ENCODE data around the gene FZD1.

Gene FZD1

DNA sequence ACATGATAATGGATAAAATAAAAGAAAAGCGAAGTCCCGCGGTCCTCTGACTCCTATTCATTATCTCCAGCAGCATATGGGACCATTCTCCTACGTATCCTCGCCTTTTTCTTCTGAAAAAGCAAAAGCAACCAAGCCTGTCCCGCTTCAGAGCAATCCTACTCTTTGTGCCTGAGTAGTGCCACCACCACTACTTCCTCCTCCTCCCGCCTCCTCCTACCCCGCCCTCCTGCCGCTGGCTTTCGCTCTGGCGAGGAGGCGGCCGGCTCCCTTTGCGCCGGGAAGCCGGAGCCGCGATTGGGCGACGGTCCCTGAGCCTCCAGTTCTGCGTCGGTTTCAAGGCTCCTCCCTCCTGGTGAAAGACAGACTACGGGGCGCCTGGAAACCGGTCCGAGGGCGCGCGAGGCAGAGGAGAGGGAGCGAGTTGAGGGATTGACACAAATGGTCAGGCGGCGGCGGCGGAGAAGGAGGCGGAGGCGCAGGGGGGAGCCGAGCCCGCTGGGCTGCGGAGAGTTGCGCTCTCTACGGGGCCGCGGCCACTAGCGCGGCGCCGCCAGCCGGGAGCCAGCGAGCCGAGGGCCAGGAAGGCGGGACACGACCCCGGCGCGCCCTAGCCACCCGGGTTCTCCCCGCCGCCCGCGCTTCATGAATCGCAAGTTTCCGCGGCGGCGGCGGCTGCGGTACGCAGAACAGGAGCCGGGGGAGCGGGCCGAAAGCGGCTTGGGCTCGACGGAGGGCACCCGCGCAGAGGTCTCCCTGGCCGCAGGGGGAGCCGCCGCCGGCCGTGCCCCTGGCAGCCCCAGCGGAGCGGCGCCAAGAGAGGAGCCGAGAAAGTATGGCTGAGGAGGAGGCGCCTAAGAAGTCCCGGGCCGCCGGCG, at the start of gene FZD1:
Gene FZD1 (plus strand): TSS at position 388 of the 878 bp plus-strand sequence. CDS start 448 bp downstream, at position 836.
- peak; percentile 99 for DNase-seq

GRCh38 chr7:91226411-91226810, 37.8 kb upstream of the FZD1 start:
- DNase-seq: no peak

- no peak for DNase-seq
Observed at GRCh38 chr7:91228327-91228726, 35.9 kb upstream of the FZD1 start.

DNA sequence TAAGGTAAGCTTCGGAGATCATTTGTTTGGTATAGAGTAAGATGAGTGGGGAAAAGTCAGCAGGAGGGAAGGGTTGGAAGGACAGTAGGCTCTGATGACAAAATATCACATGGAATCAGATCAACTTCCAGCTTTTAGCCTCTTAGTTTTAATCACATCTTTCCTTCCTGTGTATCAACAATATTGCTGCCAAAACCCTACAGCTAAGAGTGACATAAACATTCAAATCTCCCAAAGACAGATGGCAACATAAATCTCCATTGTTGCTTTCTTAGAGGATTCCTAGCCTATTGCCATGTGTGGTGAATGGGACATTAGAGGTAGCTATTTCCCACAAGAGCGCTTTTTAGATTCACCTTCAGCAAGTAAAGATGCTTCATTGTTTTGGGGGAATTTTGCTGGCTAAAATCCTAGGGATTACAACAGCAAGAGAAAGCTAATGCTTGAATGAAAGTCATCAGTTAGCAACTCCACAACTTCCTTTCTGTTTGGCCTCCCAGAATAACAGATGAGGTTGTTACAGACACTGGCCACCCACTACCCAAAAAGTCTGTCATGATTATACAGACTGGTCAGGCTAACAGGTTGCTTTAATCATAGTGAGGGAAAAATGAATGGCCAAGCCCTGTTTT, 35.2 kb upstream of the FZD1 start:
- DNase-seq: no peak

GRCh38 chr7:91230100-91230499, 34.1 kb upstream of the FZD1 start:
- DNase-seq: no peak

DNA sequence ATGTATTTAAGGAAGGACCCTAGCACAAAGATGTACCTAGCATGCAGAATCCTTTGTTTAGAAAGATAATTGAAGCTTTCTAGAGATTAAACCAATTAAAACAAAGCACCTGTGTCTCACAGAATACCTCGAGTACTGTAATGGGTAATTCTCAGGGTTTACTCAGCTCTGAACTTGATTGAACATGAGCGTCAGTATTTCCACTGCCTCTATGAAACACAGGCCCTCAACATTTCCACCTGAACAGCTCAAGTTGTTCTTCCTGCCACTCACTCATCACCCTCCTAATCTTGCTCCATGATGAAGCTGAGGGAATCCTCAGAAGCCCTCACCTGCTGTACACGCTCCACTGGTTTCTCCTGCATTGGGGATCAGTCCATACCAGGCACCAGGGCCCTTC, 33.7 kb upstream of the FZD1 start:
- DNase-seq: no peak

DNA sequence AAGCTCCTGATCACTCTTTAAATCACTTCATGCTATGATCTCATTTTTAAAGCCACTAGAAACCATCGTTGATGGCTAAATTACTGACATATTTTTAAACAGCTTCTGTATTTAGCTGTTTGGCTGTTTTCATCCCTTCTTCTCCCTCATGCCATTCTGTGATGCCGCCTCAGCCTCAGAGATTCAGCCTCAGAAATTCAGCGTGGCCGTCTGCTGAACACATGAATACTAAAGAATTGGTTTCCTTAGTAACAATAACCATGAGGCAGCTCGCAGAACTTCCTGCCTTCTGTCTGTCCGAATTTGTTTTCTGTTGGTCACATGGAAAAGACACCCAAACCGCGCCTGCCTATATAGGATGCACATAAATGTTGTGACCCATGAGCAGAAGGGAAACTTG, 31.0 kb upstream of the FZD1 start:
- no peak for DNase-seq

- no peak for DNase-seq
Observed at GRCh38 chr7:91235211-91235832, 28.9 kb upstream of the FZD1 start.

DNA sequence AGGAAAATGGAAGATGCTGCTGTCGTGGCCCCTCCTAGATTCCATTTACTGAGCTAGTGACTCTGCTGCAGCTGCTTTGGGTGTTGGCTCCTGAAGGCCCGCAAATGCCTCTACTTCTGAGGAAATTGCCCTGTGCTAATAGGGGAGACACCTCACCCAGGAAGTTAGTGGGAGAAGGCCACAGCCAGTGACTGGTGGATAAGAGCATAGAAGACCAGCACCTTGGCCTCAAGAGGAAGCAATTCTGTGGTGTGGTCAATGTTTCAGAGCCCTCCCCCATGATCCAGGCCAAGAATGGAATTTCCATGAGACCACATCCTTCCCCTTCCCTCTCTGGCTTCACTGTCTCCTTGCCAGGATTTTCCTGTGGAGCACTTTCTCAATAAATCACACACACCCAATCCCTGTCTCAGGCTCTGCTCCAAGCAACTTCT, 25.0 kb upstream of the FZD1 start:
- DNase-seq: peak; percentile 71

DNA sequence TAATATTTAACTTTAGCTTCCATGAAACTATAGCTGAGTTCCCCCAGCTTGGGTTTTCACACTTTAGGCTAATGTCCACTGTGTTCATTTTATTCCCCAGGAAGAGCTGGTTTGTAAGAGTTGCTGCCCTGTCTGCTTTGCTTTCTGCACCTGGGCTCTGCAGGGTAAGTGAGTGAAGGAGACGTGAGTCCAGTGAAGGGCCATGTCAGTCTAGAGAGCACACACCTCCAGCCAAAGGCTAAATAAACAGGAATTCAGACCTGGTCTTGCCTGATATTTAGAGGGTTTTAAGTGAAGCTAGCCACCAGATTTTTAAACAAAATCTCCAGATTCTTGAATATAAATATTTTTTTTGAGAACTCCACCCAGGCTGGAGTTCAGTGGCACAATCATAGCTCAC, 24.5 kb upstream of the FZD1 start:
- DNase-seq: no peak

DNA sequence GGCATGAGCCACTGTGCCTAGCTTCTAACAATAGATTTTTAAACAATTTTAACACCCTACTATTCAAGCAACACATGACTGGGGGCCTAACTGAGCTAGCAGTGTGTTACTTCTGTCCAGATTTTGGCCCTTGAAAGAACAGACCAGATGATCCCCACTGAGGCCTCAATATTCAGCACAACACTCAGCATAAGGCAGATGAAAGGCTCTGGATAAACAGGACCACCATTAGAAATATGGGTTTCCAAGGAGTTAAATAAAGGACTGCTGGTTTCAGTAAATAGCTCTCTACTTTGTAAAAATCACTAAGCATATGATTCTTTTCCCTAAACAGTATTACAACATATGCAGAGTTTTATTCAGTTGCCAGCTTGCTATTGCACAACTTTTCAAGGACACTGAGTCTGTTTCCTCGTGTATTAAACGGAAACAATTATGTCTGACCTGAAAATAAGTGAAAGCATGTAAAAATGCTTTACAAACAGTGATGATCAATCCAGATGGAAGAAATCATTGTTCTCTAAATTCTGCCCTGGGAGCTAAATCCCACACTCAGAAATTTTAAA, 23.8 kb upstream of the FZD1 start:
- peak; percentile 28 for DNase-seq

DNA sequence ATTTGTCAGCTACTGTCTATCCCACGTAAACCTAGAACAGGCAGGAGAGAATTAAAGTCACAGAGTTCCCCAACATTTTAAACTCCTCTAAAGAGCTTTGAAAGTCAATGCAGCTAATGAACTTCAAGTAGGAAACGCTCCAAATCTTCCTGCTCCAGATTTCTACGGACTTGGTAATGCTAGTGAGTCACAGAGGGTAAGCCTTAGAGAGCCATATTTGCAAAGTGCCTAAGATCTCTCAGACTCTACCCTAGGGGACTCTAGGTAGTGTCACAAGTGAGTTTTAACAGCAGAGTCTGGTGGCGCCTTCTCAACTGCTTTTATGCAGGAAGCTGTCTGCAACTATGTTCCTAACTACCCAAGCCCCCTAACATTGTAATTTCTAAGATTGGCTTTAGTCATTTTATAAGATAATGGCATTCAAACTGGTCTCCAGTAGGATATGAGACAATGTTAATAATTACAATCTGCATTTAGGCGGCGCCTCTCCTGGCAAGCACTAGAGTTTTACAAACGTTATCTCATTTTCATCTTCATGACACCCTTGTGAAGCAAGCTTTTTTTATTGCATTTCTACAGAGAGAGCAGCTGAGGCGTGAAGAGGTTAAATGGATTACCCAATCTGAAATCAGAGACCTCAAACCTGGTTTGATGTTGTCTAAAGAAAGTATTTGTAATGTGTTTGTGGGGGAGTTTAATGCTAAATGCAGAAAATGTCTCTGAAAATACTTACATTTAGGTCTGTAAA, 22.0 kb upstream of the FZD1 start:
- no peak for DNase-seq

DNA sequence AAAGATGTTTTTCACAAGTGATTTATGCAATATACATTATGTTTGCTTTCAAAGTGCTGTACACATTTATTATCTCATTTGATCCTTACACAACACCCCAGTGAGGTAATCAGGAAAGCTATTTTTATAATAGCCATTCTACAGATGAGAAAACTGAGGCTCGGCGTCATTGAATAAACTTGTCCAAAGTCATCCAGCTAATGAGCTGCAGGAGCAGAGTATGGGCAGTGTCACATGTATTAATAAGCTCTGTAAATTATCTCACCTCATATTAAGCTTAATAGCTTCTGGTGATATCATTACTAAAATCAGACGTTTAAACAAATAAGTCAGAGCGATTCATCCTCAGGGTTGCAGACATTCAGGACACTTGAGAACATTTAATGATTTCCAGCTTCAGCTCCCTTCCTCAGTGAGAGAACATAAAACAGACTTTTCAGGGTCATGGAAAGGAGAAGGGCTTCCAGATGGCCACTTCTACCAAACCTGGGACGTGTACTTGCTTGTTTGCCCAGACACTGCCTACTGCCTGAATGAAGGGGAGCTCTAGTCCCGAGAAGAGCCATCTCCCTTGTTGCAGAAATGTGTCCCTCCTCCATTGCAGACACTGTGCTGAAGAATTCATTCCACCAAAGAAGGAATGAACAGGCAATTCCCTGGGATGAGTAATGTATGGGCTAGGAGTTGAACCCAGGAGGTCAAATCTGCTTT, 20.5 kb upstream of the FZD1 start:
- DNase-seq: peak; percentile 36

GRCh38 chr7:91247500-91247899, 16.7 kb upstream of the FZD1 start:
- DNase-seq: no peak

- no peak for DNase-seq
Observed at GRCh38 chr7:91248996-91249395, 15.2 kb upstream of the FZD1 start.

DNA sequence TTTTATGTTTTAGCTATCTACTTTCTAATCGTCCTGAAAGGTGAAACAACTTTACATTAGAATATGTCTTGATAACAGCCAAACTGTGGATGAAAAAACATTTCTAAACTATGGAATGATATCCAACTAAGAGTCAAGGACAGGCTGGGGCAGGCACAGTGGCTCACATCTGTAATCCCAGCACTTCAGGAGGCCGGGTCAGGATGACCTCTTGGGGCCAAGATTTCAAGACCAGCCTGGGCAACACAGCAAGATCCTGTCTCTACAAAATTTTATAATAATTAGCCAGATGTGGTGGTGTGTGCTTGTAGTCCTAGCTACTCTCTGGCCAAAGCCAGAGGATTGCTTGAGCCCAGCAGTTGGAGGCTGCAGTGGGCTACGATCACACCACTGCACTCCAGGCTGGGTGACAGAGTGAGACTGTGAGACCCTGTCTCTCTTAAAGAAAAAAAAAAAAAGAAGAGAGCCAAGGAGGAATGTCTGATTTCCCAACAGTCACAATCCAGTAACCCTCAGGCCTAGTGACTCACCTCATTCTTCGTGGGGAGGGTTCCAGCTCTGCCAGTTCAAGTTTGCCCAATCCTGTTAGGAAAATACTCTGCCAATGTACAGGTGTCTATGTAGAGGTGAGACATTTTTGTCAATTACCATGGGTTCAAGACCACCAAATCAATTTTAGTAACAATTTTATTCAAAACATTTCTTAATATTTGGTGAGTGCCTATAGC, 14.6 kb upstream of the FZD1 start:
- no peak for DNase-seq

DNA sequence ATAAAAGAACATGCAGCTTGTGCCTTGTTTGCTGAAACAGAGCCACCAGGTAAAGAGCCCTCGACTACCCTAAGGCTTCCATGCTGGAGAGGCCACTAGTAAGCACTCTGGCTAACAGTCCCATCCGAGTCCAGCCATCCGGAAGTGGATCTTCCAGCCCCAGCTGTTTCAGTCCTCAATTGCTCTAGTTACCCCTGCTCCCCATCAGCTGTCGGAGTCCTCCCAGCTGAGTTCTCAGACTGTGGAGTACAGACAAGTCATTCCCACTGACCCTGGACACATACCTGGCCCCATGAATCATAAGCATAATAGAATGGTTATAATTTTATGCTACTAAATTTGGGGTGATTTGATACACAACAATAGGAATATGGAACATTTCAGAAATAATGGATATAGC, 13.5 kb upstream of the FZD1 start:
- no peak for DNase-seq

DNA sequence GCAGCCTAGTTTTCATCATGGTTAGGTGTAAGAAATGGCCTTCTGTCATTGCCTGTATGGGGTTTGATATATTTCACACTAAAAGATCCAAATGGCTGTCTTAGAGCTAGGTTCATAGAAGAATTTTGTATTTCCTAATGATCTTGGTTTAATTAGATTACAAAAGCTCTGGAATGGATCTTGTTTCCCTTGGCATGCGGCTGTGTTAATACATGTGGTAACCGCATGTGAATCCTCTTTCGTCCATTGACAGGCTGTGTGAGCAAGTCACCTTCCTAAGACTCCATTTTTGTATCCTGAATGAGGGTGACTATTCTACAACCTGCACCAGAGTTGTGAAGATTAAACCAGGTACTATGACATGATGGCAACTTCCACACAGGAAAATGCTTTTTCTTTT, 12.4 kb upstream of the FZD1 start:
- DNase-seq: no peak

- DNase-seq: peak; percentile 66
Observed at GRCh38 chr7:91263384-91264045, 718 bp upstream of the FZD1 start.

GRCh38 chr7:91264924-91265681, 870 bp downstream of the FZD1 start:
- DNase-seq: peak; percentile 66
